OCI-LY3 (cell line): Measurements from ENCODE around the gene DNAAF5.

Experiments
- CTCF ChIP-seq: fragments of 200-600, 300-600 bp; sonication (generic); IDR thresholded peaks from 2 replicates; pipeline ENCODE4 v1.5.1; 2014; ENCODE audit warnings: antibody characterized with exemption, low read length, low read depth
- EZH2phosphoT487 ChIP-seq: fragments of 200-600 bp; shearing (Covaris generic); IDR thresholded peaks from 2 replicates; pipeline ENCODE4 v1.6.1; 2018; ENCODE audit warnings: antibody characterized with exemption, mixed run types, low read depth

- no peak for TF ChIP-seq CTCF
- no peak for TF ChIP-seq EZH2phosphoT487
Observed at GRCh38 chr7:724298-724697, 2.2 kb upstream of the DNAAF5 start.
